Mucosa of stomach (tissue), 1 donor: ENCODE results near the gene PTMA.
"Not testable (repeated sequence)": the region's sequence is repeated elsewhere in the genome, so short reads cannot be mapped to it uniquely, and the experiment has no call there.

Experiments used
- H3K27me3 ChIP-seq: one replicate; pipeline ENCODE4 v1.7.0; 2013; ENCODE audit warnings: mild to moderate bottlenecking, low read length; ENCODE audit not compliant: control insufficient read depth, insufficient read depth
- H3K36me3 ChIP-seq: one replicate; pipeline ENCODE4 v1.7.0; 2013; ENCODE audit warnings: low read length; ENCODE audit not compliant: control insufficient read depth, insufficient read depth
- H3K4me1 ChIP-seq: one replicate; pipeline ENCODE4 v1.7.0; 2013; ENCODE audit warnings: mild to moderate bottlenecking, low read length; ENCODE audit not compliant: control insufficient read depth, insufficient read depth
- H3K4me3 ChIP-seq: one replicate; pipeline ENCODE4 v1.7.0; 2013; ENCODE audit warnings: low read length
- H3K9ac ChIP-seq: one replicate; pipeline ENCODE4 v1.7.0; 2013; ENCODE audit warnings: mild to moderate bottlenecking, low read length, moderate library complexity
- H3K9me3 ChIP-seq: one replicate; pipeline ENCODE4 v1.7.0; 2013; ENCODE audit warnings: mild to moderate bottlenecking, low read length, moderate library complexity; ENCODE audit not compliant: control insufficient read depth
- donor health status: Pancreatic carcinoma.

The PTMA gene

DNA sequence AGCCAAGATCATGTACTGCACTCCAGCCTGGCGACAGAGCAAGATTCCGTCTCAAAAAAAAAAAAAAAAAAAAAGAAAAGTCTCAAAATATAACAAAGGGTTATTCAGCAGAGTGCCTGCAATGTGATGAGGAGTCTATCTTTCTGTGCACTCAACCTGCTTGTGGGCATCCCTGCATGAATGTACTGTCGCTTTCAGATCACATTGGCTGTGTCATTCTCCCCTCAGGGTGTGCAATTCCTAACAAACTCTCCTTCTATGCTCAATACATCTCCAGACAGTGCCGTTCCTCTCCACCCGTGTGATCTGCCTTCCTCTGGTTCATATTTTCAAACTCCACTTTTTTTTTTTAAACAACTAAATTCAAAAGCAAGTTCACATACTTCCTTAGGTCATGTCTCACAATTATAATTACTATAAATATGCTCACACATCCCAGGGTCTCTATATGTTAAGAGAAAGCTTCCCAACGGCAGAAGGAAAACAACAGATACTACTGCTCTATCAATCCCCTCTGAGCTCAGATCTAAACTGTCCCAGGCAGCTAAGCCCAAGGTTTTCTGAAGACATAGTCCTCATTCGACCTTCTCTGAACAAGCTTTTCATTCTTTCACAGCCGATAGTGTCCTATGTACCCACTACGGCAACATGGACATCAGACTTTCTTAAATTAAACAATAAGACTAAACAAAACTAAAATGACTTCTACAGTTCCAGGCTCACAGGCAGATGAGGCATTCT, 35.2 kb downstream of the PTMA start:
- Histone ChIP-seq H3K4me3 (no peak overlapping the region), H3K36me3 (no peaks in the 10 kb centered on the region), H3K9ac (no peak overlapping the region)

DNA sequence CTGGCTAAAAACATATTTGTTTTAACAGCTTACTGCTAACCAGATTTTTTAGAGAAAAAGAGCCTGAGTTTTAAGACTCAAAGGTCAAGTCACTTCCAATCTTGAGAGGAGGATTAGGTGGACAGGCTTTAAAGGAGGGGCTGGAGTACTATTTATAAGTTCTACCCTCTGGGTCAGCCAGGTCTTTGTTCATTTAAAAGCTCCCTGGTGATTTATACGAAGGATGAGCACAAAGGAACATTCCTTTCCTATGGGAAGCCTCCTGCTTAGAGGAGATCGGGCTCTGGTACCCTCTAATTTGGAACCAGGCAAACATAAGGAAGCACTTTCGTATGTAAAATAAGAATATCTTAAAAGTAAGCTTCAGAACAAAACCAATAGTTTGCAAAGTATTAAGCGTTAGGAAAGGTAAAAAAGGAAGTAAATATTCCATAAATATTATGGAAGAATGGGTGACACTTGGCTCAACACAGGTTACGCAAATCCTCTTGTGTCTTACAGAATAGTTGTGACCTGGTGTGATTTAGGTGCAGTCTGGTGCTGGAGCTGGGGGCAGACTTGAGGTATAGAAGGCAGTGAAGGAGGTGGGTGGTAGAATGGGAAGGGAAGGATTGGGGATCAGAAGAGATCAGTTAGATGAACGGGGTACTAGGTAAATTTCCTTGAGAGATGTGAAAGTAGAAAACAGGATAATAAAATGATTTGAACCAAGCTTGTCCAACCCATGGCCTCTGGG, 37.1 kb downstream of the PTMA start:
- H3K9ac ChIP-seq = no peak overlapping the region

More for the DNA sequence above, 35.2 kb downstream of the PTMA start:
- no peaks in the 10 kb centered on the region for H3K4me1 ChIP-seq
- H3K27me3 ChIP-seq = no peaks in the 10 kb centered on the region
- H3K9me3 ChIP-seq = no peaks in the 10 kb centered on the region

DNA sequence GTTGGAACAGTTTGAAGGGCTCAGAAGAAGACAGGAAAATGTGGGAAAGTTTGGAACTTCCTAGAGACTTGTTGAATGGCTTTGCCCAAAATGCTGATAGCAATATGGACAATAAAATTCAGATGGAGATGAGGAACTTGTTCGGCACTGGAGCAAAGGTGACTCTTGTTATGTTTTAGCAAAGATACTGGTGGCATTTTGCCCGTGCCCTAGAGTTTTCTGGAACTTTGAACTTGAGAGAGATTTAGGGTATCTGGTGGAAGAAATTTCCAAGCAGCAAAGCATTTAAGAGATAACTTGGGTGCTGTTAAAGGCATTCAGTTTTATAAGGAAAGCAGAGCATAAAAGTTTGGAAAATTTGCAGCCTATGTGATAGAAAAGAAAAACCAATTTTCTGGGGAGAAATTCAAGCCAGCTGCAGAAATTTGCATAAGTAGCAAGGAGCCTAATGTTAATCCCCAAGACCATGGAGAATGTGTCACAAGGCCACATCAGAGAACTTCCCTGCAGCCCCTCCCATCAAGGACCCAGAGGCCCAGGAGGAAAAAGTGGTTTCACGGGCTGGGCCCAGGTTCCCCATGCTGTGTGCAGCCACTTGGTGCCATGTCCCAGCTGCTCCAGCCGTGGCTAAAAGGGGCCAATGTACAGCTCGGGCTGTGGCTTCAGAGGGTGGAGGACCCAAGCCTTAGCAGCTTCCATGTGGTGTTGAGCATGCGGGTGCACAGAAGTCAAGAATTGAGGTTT, 40.0 kb downstream of the PTMA start:
- not testable (repeated sequence) for H3K36me3 ChIP-seq, H3K9me3 ChIP-seq, H3K4me3 ChIP-seq, H3K27me3 ChIP-seq, H3K4me1 ChIP-seq, H3K9ac ChIP-seq

More for the DNA sequence above, 37.1 kb downstream of the PTMA start:
- Histone ChIP-seq H3K27me3 (no peaks in the 10 kb centered on the region), H3K9me3 (no peaks in the 10 kb centered on the region), H3K36me3 (no peaks in the 10 kb centered on the region), H3K4me3 (no peak overlapping the region), H3K4me1 (no peaks in the 10 kb centered on the region)

DNA sequence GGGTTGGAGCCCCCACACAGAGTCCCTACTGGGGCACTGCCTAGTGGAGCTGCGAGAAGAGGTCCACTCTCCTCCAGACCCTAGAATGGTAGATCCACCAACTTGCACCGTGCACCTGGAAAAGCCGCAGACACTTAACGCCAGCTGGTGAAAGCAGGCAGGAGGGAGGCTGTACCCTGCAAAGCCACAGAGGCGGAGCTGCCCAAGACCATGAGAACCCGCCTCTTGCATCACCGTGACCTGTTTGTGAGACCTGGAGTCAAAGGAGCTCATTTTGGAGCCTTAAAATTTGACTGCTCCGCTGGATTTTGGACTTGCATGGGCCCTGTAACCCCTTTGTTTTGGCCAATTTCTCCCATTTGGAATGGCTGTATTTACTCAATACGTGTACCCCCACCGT, 40.7 kb downstream of the PTMA start:
- not testable (repeated sequence) for H3K36me3 ChIP-seq, H3K27me3 ChIP-seq, H3K4me3 ChIP-seq, H3K4me1 ChIP-seq, H3K9me3 ChIP-seq, H3K9ac ChIP-seq

DNA sequence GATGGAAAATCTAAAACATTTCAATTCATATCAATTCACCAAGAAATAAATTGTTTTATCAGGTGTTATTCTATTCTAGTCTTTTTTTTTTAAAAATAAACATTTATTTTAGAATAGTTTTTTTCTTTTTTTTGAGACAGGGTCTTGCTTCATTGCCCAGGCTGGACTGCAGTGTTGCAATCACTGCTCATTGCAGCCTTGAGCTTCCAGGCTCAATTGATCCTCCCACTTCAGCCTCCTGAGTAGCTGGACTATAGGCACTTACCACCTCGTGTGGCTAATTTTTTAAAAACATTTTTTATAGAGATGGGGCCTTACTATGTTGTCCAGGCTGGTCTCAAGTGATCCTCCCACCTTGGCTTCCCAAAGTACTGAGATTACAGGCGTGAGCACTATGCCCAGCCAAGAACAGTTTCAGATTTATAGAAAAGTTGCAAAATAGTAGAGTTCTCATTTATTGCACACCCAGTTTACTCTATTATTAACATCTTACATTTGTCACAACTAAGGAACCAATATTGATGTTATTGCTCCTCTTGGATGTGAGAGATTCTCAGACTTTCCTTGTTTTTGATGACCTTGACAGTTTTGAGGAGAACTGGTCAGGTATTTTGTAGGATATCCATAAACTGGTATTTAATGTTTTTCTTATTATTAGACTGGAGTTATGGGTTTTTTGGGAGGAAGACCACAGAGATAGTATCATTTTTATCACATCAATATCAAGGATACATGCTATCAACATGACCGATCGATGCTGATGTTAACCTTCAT, 42.9 kb downstream of the PTMA start:
- Histone ChIP-seq H3K9me3 (no peaks in the 10 kb centered on the region), H3K4me1 (no peaks in the 10 kb centered on the region), H3K4me3 (no peak overlapping the region), H3K36me3 (no peaks in the 10 kb centered on the region), H3K27me3 (no peaks in the 10 kb centered on the region), H3K9ac (no peak overlapping the region)

DNA sequence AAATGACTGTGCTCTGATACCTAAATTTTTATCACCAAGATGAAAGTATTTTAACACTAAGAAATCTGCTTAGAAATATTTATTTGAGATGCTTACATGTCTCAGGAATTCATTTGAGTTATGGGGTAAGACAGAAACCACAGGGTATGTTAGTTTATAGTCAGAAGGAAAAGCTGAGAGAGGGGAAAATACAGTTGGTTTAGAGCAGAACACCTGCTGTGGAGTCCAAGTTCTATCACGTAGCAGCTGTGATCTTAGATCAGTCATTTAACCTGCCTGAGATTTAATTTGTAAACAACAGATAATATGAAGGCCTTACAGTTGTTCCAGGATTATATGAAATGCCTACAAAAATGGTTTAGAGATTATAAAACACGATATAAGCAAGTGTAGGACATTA, 43.7 kb downstream of the PTMA start:
- H3K36me3 ChIP-seq = no peaks in the 10 kb centered on the region
- no peaks in the 10 kb centered on the region for H3K9me3 ChIP-seq
- H3K9ac ChIP-seq = no peak overlapping the region
- no peaks in the 10 kb centered on the region for H3K4me1 ChIP-seq
- no peaks in the 10 kb centered on the region for H3K27me3 ChIP-seq
- no peak overlapping the region for H3K4me3 ChIP-seq

DNA sequence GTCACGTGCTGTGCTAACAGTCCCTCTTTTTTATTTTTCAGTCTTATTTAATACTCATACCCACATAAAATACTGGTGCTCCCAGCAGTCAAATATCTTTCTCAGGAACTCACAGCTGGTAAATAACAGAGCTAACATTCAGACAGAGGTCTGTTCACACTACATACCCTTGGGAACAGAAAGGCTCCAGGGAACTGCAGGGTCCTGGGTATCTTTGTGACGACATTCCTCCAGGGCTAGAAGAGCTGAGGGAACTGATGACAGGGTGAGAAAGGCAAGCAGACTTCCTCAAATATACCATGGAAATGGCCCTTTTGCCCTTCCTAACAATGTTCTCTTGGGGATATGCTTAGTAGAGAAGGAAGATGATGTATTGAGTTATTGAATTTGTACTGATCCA, 53.4 kb downstream of the PTMA start:
- H3K36me3 ChIP-seq = no peaks in the 10 kb centered on the region
- H3K9ac ChIP-seq = no peak overlapping the region
- H3K9me3 ChIP-seq = no peaks in the 10 kb centered on the region
- no peaks in the 10 kb centered on the region for H3K27me3 ChIP-seq
- H3K4me3 ChIP-seq = no peak overlapping the region
- H3K4me1 ChIP-seq = peaks cover 11% of the 10 kb centered on the region
